Activated naive CD4-positive, alpha-beta T cell treated with Interleukin-2 at 50 U/mL for 16 hours (primary cell): Measurements from ENCODE around the gene PRR33.
"Not testable (repeated sequence)": the region's sequence is repeated elsewhere in the genome, so short reads cannot be mapped to it uniquely, and the experiment has no call there.

ENCODE experiments used
- DNase-seq: peaks from one replicate; pipeline ENCODE4 v3.0.0-alpha.2; 2020

The PRR33 gene

GRCh38 chr11:1888811-1889210 lies 2.9 kb downstream of the PRR33 start:
- no peak for DNase-seq

GRCh38 chr11:1888347-1888753 lies 3.3 kb downstream of the PRR33 start:
- DNase-seq: no peak

GRCh38 chr11:1887451-1888346 lies 4.0 kb downstream of the PRR33 start:
- no peak for DNase-seq

- DNase-seq: not testable (repeated sequence)
Measured at GRCh38 chr11:1886551-1886950, 5.1 kb downstream of the PRR33 start.

GRCh38 chr11:1884303-1884700 lies 7.4 kb downstream of the PRR33 start:
- DNase-seq: no peak

- DNase-seq: no peak
Measured at GRCh38 chr11:1883346-1884302, 8.1 kb downstream of the PRR33 start.

GRCh38 chr11:1882265-1883238 lies 9.1 kb downstream of the PRR33 start:
- DNase-seq: peak; percentile 79

GRCh38 chr11:1881442-1882264 lies 10.0 kb downstream of the PRR33 start:
- DNase-seq: no peak

GRCh38 chr11:1880746-1881441 lies 10.8 kb downstream of the PRR33 start:
- no peak for DNase-seq

- no peak for DNase-seq
Measured at GRCh38 chr11:1879941-1880720, 11.6 kb downstream of the PRR33 start.

GRCh38 chr11:1879342-1879940 lies 12.3 kb downstream of the PRR33 start:
- DNase-seq: no peak

- no peak for DNase-seq
Measured at GRCh38 chr11:1878137-1879031, 13.3 kb downstream of the PRR33 start.

GRCh38 chr11:1877211-1878136 lies 14.2 kb downstream of the PRR33 start:
- no peak for DNase-seq

- no peak for DNase-seq
Measured at GRCh38 chr11:1876361-1877063, 15.2 kb downstream of the PRR33 start.

GRCh38 chr11:1875851-1876301 lies 15.8 kb downstream of the PRR33 start:
- not testable (repeated sequence) for DNase-seq

- DNase-seq: no peak
Measured at GRCh38 chr11:1875093-1875850, 16.4 kb downstream of the PRR33 start.
